ENCODE results near the gene WFDC11.
"Not testable (repeated sequence)": the region's sequence is repeated elsewhere in the genome, so short reads cannot be mapped to it uniquely, and the experiment has no call there.

The WFDC11 gene

GRCh38 chr20:45670139-45670538 is at the start of gene WFDC11:
WFDC11 (minus strand) TSS chr20:45670239; CDS start chr20:45650600, 19,639 bp downstream.
- no peak for DNase-seq

GRCh38 chr20:45716141-45716688 is 46.2 kb upstream of the WFDC11 start:
- DNase-seq: not testable (repeated sequence)

GRCh38 chr20:45704969-45705637 is 35.1 kb upstream of the WFDC11 start, which contains the start of gene WFDC10B:
WFDC10B (minus strand) TSS chr20:45705019; CDS start chr20:45685992, 19,027 bp downstream.
- DNase-seq: no peak

GRCh38 chr20:45701873-45702272 is 31.8 kb upstream of the WFDC11 start, which contains the start of gene WFDC13:
WFDC13 (plus strand) TSS chr20:45702038; CDS start chr20:45702124, 86 bp downstream.
- DNase-seq: no peak

- no peak for DNase-seq
Observed at GRCh38 chr20:45701104-45701503, 31.1 kb upstream of the WFDC11 start.

GRCh38 chr20:45695496-45695895 is 25.5 kb upstream of the WFDC11 start:
- DNase-seq: no peak

- DNase-seq: not testable (repeated sequence)
Observed at GRCh38 chr20:45693346-45693745, 23.3 kb upstream of the WFDC11 start.

- peak; percentile 68 for DNase-seq
Observed at GRCh38 chr20:45685896-45686295, 15.9 kb upstream of the WFDC11 start.

GRCh38 chr20:45679650-45680049 is 9.6 kb upstream of the WFDC11 start:
- no peak for DNase-seq

GRCh38 chr20:45672765-45673164 is 2.7 kb upstream of the WFDC11 start:
- DNase-seq: no peak

GRCh38 chr20:45657038-45657437 is 13.0 kb downstream of the WFDC11 start:
- not testable (repeated sequence) for DNase-seq

GRCh38 chr20:45651726-45652125 is 18.3 kb downstream of the WFDC11 start:
- DNase-seq: not testable (repeated sequence)

- DNase-seq: no peak
Observed at GRCh38 chr20:45649312-45649863, 20.7 kb downstream of the WFDC11 start.

GRCh38 chr20:45647441-45648050 is 22.5 kb downstream of the WFDC11 start:
- no peak for DNase-seq

GRCh38 chr20:45646875-45647274 is 23.2 kb downstream of the WFDC11 start:
- DNase-seq: no peak

GRCh38 chr20:45645869-45646268 is 24.2 kb downstream of the WFDC11 start:
- DNase-seq: not testable (repeated sequence)

GRCh38 chr20:45641076-45641475 is 29.0 kb downstream of the WFDC11 start:
- not testable (repeated sequence) for DNase-seq

- DNase-seq: no peak
Observed at GRCh38 chr20:45639687-45640086, 30.4 kb downstream of the WFDC11 start.

- no peak for DNase-seq
Observed at GRCh38 chr20:45636513-45636912, 33.5 kb downstream of the WFDC11 start.

GRCh38 chr20:45631184-45631583 is 38.9 kb downstream of the WFDC11 start, which contains the start of gene WFDC9:
WFDC9 (minus strand) TSS chr20:45631284; CDS start chr20:45610181, 21,103 bp downstream.
- no peak for DNase-seq

- DNase-seq: no peak
Observed at GRCh38 chr20:45630371-45630770, 39.7 kb downstream of the WFDC11 start.

- peak; percentile 84 for DNase-seq
Observed at GRCh38 chr20:45629496-45630100, 40.4 kb downstream of the WFDC11 start, which contains the start of gene WFDC10A. WFDC10A (plus strand) TSS chr20:45629739; CDS start chr20:45629814, 75 bp downstream.

- DNase-seq: no peak
Observed at GRCh38 chr20:45626540-45626939, 43.5 kb downstream of the WFDC11 start.
